GM23338 (cell line): ENCODE measurements around the gene CCS. TPM values are rescaled to one million over a fixed set of nuclear protein-coding genes. Genes with fewer than 3 reads are reported as not detected.

Experiments used
- ATAC-seq: fragments of 200-7000 bp; cut with Tn5 transposase; 3 replicates; pipeline ENCODE4 v1.9.1; 2020
- DNase-seq: peaks from one replicate; pipeline ENCODE4 v3.0.0-alpha.2; 2015; ENCODE audit warnings: low spot score
- H2AFZ ChIP-seq: fragments of 200-600 bp; sonication (generic); 2 replicates; pipeline ENCODE4 v1.8.0; 2016; ENCODE audit warnings: antibody characterized with exemption, mild to moderate bottlenecking, moderate library complexity
- H3F3A ChIP-seq: fragments of 200-600 bp; sonication (generic); replicated peaks from 2 replicates; pipeline ENCODE4 v1.8.0; 2017; ENCODE audit warnings: antibody characterized with exemption, mixed run types, low read depth
- H3K27ac ChIP-seq: fragments of 200-600 bp; sonication (generic); 2 replicates; pipeline ENCODE4 v1.6.1; 2016; ENCODE audit warnings: low read depth
- H3K27me3 ChIP-seq: fragments of 200-600 bp; sonication (generic); 2 replicates; pipeline ENCODE4 v1.8.0; 2016; ENCODE audit warnings: mild to moderate bottlenecking, mixed run types, moderate library complexity; ENCODE audit not compliant: insufficient read depth
- H3K36me3 ChIP-seq: fragments of 200-600 bp; sonication (generic); 2 replicates; pipeline ENCODE4 v1.8.0; 2016; ENCODE audit warnings: mild to moderate bottlenecking; ENCODE audit not compliant: insufficient read depth
- H3K4me1 ChIP-seq: fragments of 200-600 bp; sonication (generic); 2 replicates; pipeline ENCODE4 v1.8.0; 2016; ENCODE audit warnings: mild to moderate bottlenecking, moderate library complexity; ENCODE audit not compliant: insufficient read depth
- H3K4me2 ChIP-seq: fragments of 200-600 bp; sonication (generic); 2 replicates; pipeline ENCODE4 v1.7.1; 2017; ENCODE audit warnings: mixed run types
- H3K4me3 ChIP-seq: fragments of 200-600 bp; sonication (generic); 2 replicates; pipeline ENCODE4 v1.6.1; 2016; ENCODE audit warnings: mixed run types
- H3K79me2 ChIP-seq: fragments of 200-600 bp; sonication (generic); replicated peaks from 2 replicates; pipeline ENCODE4 v1.8.0; 2017; ENCODE audit warnings: mild to moderate bottlenecking; ENCODE audit not compliant: insufficient read depth
- H3K9me2 ChIP-seq: fragments of 200-600 bp; sonication (generic); 2 replicates; pipeline ENCODE4 v1.8.0; 2017; ENCODE audit not compliant: insufficient read depth
- H4K20me1 ChIP-seq: fragments of 200-600 bp; sonication (generic); replicated peaks from 2 replicates; pipeline ENCODE4 v1.8.0; 2017; ENCODE audit warnings: mild to moderate bottlenecking; ENCODE audit not compliant: insufficient read depth
- H3K27ac Mint-ChIP-seq: 2 replicates; pipeline ENCODE4 v1.8.0; 2020; ENCODE audit warnings: inconsistent platforms, mild to moderate bottlenecking, moderate library complexity, mixed read lengths
- H3K27me3 Mint-ChIP-seq: 3 replicates; pipeline ENCODE4 v1.8.0; 2022; ENCODE audit warnings: low read depth, mild to moderate bottlenecking, moderate library complexity, mixed read lengths, inconsistent platforms; ENCODE audit not compliant: insufficient read depth, poor library complexity
- H3K36me3 Mint-ChIP-seq: 3 replicates; pipeline ENCODE4 v1.8.0; 2021; ENCODE audit warnings: low read depth, mild to moderate bottlenecking, inconsistent platforms, moderate library complexity, mixed read lengths
- H3K4me1 Mint-ChIP-seq: 3 replicates; pipeline ENCODE4 v1.8.0; 2020; ENCODE audit warnings: mild to moderate bottlenecking, inconsistent platforms, mixed read lengths
- H3K4me3 Mint-ChIP-seq: 3 replicates; pipeline ENCODE4 v1.8.0; 2021; ENCODE audit warnings: moderate library complexity, mild to moderate bottlenecking, inconsistent platforms, mixed read lengths
- H3K9me3 Mint-ChIP-seq: 3 replicates; pipeline ENCODE4 v1.8.0; 2020; ENCODE audit warnings: moderate library complexity, mild to moderate bottlenecking, inconsistent platforms, mixed read lengths
- CREB1 ChIP-seq: fragments of 250-450 bp; sonication (Bioruptor Pico); IDR thresholded peaks from 2 replicates; pipeline ENCODE4 v1.5.0; 2020; ENCODE audit warnings: low read depth, mild to moderate bottlenecking, moderate library complexity
- NANOG ChIP-seq: IDR thresholded peaks from 2 replicates; pipeline ENCODE4 v1.6.1; 2016; ENCODE audit warnings: antibody characterized with exemption, borderline replicate concordance
- STAT1 ChIP-seq: IDR thresholded peaks from one replicate; pipeline ENCODE4 v1.6.1; 2016; ENCODE audit warnings: antibody characterized with exemption; ENCODE audit not compliant: unreplicated experiment
- ZNF114 ChIP-seq: fragments of 250-450 bp; sonication (Bioruptor Pico); IDR thresholded peaks from 2 replicates; pipeline ENCODE4 v1.5.0; 2020; ENCODE audit warnings: mild to moderate bottlenecking, moderate library complexity
- ZNF331 ChIP-seq: fragments of 250-450 bp; sonication (Bioruptor Pico); IDR thresholded peaks from 2 replicates; pipeline ENCODE4 v1.5.0; 2020; ENCODE audit warnings: low read depth, mild to moderate bottlenecking, moderate library complexity
- polyA plus RNA-seq: library from polyadenylated mRNA; unstranded; fragments of >200 nt; fragmentation: Nextera tagmentation; extraction: Ambion mirVana; gene quantifications from 2 replicates; pipeline ENCODE4 v1.2.1, GENCODE V29; 2016
- total RNA-seq: library from RNA; depleted of rRNA; stranded (reverse); fragments of >200 nt; shearing (Covaris generic); gene quantifications from 2 replicates; pipeline ENCODE4 v1.2.3, GENCODE V29; 2014
- TF ChIP-seq, protein P1 (sequence below): fragments of 250-450 bp; sonication (Bioruptor Pico); IDR thresholded peaks from 2 replicates; pipeline ENCODE4 v1.5.0; 2020; ENCODE audit warnings: mild to moderate bottlenecking, moderate library complexity
- TF ChIP-seq, protein P2 (sequence below): IDR thresholded peaks from 2 replicates; pipeline ENCODE4 v1.6.1; 2016; ENCODE audit warnings: antibody characterized with exemption

The CCS gene
- total and polyA plus RNA-seq, 2 experiments from 2014 or later: 36.1 to 60.7 TPM

DNA sequence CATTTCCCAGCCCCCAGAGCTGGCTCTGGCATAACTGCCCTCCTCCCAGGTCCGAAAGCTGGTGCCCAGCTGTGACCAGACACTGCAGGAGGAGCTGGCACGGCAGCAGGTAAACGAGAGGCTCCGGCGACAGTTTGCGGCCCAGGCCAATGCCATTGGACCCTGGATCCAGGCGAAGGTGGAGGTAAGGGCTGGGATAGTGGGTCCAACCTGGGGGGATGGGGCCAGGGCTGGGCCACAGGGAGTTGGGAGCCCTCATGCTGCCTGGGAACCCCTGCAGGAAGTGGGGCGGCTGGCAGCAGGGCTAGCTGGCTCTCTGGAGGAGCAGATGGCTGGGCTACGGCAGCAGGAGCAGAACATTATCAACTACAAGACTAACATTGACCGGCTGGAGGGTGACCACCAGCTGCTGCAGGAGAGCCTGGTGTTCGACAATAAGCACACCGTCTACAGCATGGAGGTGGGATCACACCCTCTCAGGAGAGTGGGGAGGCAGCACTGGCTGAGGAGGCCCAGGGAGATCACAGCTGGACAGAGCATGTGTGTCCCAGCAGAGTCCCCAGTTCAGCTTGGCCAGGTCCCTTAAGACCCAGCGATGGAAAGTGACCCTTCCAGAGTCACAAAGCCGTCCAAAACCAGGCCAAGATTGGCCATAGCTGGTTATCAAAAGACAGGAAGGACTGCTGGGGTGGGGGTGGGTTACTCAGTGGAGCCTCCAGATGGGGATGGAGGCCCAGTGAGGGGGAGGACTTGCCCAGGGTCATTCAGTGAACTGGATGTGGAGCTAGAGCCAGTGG lies 31.6 kb upstream of the CCS start (continued):
- TF ChIP-seq, protein P1, sequence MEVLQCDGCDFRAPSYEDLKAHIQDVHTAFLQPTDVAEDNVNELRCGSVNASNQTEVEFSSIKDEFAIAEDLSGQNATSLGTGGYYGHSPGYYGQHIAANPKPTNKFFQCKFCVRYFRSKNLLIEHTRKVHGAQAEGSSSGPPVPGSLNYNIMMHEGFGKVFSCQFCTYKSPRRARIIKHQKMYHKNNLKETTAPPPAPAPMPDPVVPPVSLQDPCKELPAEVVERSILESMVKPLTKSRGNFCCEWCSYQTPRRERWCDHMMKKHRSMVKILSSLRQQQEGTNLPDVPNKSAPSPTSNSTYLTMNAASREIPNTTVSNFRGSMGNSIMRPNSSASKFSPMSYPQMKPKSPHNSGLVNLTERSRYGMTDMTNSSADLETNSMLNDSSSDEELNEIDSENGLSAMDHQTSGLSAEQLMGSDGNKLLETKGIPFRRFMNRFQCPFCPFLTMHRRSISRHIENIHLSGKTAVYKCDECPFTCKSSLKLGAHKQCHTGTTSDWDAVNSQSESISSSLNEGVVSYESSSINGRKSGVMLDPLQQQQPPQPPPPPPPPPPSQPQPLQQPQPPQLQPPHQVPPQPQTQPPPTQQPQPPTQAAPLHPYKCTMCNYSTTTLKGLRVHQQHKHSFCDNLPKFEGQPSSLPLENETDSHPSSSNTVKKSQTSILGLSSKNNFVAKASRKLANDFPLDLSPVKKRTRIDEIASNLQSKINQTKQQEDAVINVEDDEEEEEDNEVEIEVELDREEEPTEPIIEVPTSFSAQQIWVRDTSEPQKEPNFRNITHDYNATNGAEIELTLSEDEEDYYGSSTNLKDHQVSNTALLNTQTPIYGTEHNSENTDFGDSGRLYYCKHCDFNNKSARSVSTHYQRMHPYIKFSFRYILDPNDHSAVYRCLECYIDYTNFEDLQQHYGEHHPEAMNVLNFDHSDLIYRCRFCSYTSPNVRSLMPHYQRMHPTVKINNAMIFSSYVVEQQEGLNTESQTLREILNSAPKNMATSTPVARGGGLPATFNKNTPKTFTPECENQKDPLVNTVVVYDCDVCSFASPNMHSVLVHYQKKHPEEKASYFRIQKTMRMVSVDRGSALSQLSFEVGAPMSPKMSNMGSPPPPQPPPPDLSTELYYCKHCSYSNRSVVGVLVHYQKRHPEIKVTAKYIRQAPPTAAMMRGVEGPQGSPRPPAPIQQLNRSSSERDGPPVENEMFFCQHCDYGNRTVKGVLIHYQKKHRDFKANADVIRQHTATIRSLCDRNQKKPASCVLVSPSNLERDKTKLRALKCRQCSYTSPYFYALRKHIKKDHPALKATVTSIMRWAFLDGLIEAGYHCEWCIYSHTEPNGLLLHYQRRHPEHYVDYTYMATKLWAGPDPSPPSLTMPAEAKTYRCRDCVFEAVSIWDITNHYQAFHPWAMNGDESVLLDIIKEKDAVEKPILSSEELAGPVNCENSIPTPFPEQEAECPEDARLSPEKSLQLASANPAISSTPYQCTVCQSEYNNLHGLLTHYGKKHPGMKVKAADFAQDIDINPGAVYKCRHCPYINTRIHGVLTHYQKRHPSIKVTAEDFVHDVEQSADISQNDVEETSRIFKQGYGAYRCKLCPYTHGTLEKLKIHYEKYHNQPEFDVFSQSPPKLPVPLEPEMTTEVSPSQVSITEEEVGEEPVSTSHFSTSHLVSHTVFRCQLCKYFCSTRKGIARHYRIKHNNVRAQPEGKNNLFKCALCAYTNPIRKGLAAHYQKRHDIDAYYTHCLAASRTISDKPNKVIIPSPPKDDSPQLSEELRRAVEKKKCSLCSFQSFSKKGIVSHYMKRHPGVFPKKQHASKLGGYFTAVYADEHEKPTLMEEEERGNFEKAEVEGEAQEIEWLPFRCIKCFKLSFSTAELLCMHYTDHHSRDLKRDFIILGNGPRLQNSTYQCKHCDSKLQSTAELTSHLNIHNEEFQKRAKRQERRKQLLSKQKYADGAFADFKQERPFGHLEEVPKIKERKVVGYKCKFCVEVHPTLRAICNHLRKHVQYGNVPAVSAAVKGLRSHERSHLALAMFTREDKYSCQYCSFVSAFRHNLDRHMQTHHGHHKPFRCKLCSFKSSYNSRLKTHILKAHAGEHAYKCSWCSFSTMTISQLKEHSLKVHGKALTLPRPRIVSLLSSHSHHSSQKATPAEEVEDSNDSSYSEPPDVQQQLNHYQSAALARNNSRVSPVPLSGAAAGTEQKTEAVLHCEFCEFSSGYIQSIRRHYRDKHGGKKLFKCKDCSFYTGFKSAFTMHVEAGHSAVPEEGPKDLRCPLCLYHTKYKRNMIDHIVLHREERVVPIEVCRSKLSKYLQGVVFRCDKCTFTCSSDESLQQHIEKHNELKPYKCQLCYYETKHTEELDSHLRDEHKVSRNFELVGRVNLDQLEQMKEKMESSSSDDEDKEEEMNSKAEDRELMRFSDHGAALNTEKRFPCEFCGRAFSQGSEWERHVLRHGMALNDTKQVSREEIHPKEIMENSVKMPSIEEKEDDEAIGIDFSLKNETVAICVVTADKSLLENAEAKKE (CRISPR knock-in tag): no peak
- TF ChIP-seq NANOG (no peak), ZNF331 (CRISPR knock-in tag) (no peak), ZNF114 (no peak), STAT1 (no peak), CREB1 (CRISPR knock-in tag) (no peak)

DNA sequence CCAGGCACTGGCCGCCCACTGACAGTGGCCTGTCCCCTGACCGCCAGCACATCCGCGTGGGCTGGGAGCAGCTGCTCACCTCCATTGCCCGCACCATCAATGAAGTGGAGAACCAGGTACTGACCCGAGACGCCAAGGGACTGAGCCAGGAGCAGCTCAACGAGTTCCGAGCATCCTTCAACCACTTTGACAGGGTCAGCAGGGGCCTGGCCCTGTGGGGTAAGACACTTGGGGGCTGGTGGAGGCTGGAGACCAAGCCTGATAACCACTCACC lies 31.1 kb upstream of the CCS start:
- H3K9me2 ChIP-seq: no peaks in the 10 kb centered on the region
- no peak overlapping the region for H3K27ac ChIP-seq
- H3F3A ChIP-seq: 0 out of 2 replicates have a peak, but pooled peaks cover 3% of the 10 kb centered on the region
- H3K4me3 Mint-ChIP-seq: no peak overlapping the region
- H3K36me3 Mint-ChIP-seq: peaks cover 14% of the 10 kb centered on the region
- H3K27me3 ChIP-seq: no peaks in the 10 kb centered on the region
- H3K4me3 ChIP-seq: no peak overlapping the region
- no peaks in the 10 kb centered on the region for H3K36me3 ChIP-seq
- DNase-seq: no peak
- no peak overlapping the region for H2AFZ ChIP-seq
- H3K4me2 ChIP-seq: no peak overlapping the region
- H3K4me1 ChIP-seq: 0 out of 2 replicates have a peak, but pooled peaks cover 4% of the 10 kb centered on the region
- H4K20me1 ChIP-seq: no peaks in the 10 kb centered on the region
- H3K27ac Mint-ChIP-seq: no peak overlapping the region
- no peaks in the 10 kb centered on the region for H3K9me3 Mint-ChIP-seq
- H3K4me1 Mint-ChIP-seq: no peaks in the 10 kb centered on the region; the same call in 2 of the 3 replicates
- ATAC-seq: no peak
- peaks cover 15% of the 10 kb centered on the region for H3K27me3 Mint-ChIP-seq
- no peaks in the 10 kb centered on the region for H3K79me2 ChIP-seq
- TF ChIP-seq, protein P1 (CRISPR knock-in tag): no peak
- TF ChIP-seq STAT1: no peak
- TF ChIP-seq, protein P2, sequence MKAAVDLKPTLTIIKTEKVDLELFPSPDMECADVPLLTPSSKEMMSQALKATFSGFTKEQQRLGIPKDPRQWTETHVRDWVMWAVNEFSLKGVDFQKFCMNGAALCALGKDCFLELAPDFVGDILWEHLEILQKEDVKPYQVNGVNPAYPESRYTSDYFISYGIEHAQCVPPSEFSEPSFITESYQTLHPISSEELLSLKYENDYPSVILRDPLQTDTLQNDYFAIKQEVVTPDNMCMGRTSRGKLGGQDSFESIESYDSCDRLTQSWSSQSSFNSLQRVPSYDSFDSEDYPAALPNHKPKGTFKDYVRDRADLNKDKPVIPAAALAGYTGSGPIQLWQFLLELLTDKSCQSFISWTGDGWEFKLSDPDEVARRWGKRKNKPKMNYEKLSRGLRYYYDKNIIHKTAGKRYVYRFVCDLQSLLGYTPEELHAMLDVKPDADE: no peak
